Peyer's patch (tissue), 4 donors: ENCODE measurements around the gene PELI3. TPM values are rescaled to one million over a fixed set of nuclear protein-coding genes. Genes with fewer than 3 reads are reported as not detected.
A peak's percentile ranks its signal among the peaks of the same experiment; 100 is the strongest.

Experiments
- DNase-seq, 3 donors: peaks; one replicate each; pipeline ENCODE4 v3.0.0-alpha.2; 2017 to 2019
- H3K27ac ChIP-seq, 4 donors: fragments of 200-600 bp; sonication (generic); one replicate each; pipeline ENCODE4 v1.5.1; 2016 to 2019
- H3K27me3 ChIP-seq, 2 donors: fragments of 200-600 bp; sonication (generic); one replicate each; pipeline ENCODE4 v1.5.1; 2019
- H3K36me3 ChIP-seq, 3 donors: fragments of 200-600 bp; sonication (generic); one replicate each; pipeline ENCODE4 v1.5.1; 2016 to 2019
- H3K4me1 ChIP-seq, 4 donors: fragments of 200-600 bp; sonication (generic); one replicate each; pipeline ENCODE4 v1.5.1; 2016 to 2019
- H3K4me3 ChIP-seq, 4 donors: fragments of 200-600 bp; sonication (generic); 1 replicate in 3 of 4; 2 replicates in 1 of 4; pipeline ENCODE4 v1.5.1; 2016 to 2019; ENCODE audit warnings: mild to moderate bottlenecking in 1 of 4
- H3K9me3 ChIP-seq, 4 donors: fragments of 200-600 bp; sonication (generic); one replicate each; pipeline ENCODE4 v1.5.1; 2016 to 2019; ENCODE audit warnings: mild to moderate bottlenecking in 1 of 4
- CTCF ChIP-seq, 6 experiments: fragments of 450-650 bp in 4 of 6; fragments of 200-600 bp in 2 of 6; sonication (generic) in 1 of 6; IDR thresholded peaks; one replicate each; pipeline ENCODE4 v1.5.1; 2017 to 2019; ENCODE audit warnings: antibody characterized with exemption in 6 of 6, mild to moderate bottlenecking in 3 of 6, moderate library complexity in 1 of 6
- POLR2A ChIP-seq, 2 donors: fragments of 450-650 bp; IDR thresholded peaks; one replicate each; pipeline ENCODE4 v1.5.1; 2017; ENCODE audit warnings: antibody characterized with exemption in 2 of 2, mild to moderate bottlenecking in 2 of 2, moderate library complexity in 2 of 2
- total RNA-seq, 4 donors: library from RNA; depleted of rRNA; stranded (reverse); fragments of >200 nt; gene quantifications; one replicate each; pipeline ENCODE4 v1.1.0, GENCODE V29; 2016

The PELI3 gene
- total RNA-seq, 4 donors from 2014 or later = 5.6 to 11.6 (median 10.0) TPM

- H3K4me3 ChIP-seq = no peak overlapping the region
- H3K36me3 ChIP-seq = peaks cover 0 to 67% (median 0%) of the 10 kb centered on the region in 3 donors
- no peak for DNase-seq
- H3K27ac ChIP-seq = no peak overlapping the region
- H3K9me3 ChIP-seq = no peaks in the 10 kb centered on the region
- TF ChIP-seq CTCF (IDR thresholded peaks at IDR 0.05) (no peak), POLR2A (IDR thresholded peaks at IDR 0.05) (no peak)
- peaks cover 0 to 9% (median 0%) of the 10 kb centered on the region in 4 donors for H3K4me1 ChIP-seq
- H3K27me3 ChIP-seq = no peaks in the 10 kb centered on the region
These were observed 22.9 kb downstream of the PELI3 start for GRCh38 chr11:66489636-66490035.

DNA sequence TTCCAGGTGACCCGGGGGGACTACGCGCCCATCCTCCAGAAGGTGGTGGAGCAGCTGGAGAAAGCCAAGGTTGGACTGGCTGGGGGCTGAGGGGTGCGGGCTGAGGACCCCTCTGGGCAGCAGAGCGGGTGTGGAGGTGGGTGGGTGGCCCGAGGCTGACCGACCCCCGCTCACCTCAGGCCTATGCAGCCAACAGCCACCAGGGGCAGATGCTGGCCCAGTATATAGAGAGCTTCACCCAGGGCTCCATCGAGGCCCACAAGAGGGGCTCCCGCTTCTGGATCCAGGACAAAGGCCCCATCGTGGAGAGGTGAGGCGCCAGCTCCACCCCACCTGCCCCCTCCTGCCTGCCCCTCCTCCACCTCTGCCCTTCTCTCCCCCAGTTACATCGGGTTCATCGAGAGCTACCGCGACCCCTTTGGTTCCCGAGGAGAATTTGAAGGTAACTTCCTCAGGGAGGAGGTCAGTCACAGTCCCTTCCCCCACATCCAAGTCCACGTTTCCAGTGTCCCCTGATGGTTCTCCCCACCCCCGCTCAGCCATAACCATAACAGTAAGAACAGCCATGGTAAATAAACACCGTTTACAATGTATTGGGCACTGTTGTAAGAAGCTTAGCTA is 24.7 kb downstream of the PELI3 start:
- TF ChIP-seq CTCF (IDR thresholded peaks at IDR 0.05) (peak in 3 of 6 experiments; percentile 4 to 17 (median 12)), POLR2A (IDR thresholded peaks at IDR 0.05) (no peak)
- H3K36me3 ChIP-seq = peaks cover 0 to 78% (median 0%) of the 10 kb centered on the region in 3 donors

DNA sequence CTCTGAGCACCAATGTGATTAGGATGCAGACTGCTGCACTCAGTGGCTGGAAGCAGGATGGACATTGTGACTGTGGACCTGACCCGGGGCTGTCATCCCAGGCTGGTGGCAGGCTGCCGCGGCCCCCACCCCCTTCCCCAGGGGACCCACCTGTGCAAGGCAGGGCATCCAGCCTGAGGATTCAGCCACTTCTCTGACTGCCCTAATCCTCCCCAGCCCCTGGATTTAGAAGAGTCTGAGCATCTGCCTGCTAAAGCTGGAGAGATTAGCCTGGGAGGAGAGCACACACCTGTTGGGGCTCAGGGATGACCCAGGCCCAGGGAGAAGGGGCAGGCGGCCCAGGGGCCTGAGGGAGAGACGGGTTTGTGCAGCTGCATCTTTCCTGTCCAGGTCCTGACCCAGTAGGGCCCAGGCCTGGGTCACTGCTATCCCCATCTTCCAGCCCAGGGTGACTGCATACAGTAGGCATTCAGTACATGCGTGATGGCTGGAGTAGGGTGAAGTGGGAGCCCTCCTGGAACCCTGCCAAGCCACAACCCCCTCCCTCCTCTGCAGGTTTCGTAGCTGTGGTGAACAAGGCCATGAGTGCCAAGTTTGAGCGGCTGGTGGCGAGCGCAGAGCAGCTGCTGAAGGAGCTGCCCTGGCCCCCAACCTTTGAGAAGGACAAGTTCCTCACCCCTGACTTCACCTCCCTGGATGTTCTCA is 25.6 kb downstream of the PELI3 start:
- H3K27me3 ChIP-seq = no peaks in the 10 kb centered on the region
- H3K4me1 ChIP-seq = peaks cover 0 to 9% (median 0%) of the 10 kb centered on the region in 4 donors
- peak overlapping the region in 1 of 4 donors; percentile 59 for H3K27ac ChIP-seq
- peaks cover 0 to 77% (median 0%) of the 10 kb centered on the region in 3 donors for H3K36me3 ChIP-seq
- no peak overlapping the region for H3K4me3 ChIP-seq
- no peaks in the 10 kb centered on the region for H3K9me3 ChIP-seq
- DNase-seq = no peak
- TF ChIP-seq CTCF (IDR thresholded peaks at IDR 0.05) (no peak), POLR2A (IDR thresholded peaks at IDR 0.05) (no peak)

More for the DNA sequence above, 24.7 kb downstream of the PELI3 start:
- H3K4me3 ChIP-seq = no peak overlapping the region
- no peak for DNase-seq
- H3K4me1 ChIP-seq = peaks cover 0 to 9% (median 0%) of the 10 kb centered on the region in 4 donors
- H3K27me3 ChIP-seq = no peaks in the 10 kb centered on the region
- H3K27ac ChIP-seq = no peak overlapping the region
- no peaks in the 10 kb centered on the region for H3K9me3 ChIP-seq

DNA sequence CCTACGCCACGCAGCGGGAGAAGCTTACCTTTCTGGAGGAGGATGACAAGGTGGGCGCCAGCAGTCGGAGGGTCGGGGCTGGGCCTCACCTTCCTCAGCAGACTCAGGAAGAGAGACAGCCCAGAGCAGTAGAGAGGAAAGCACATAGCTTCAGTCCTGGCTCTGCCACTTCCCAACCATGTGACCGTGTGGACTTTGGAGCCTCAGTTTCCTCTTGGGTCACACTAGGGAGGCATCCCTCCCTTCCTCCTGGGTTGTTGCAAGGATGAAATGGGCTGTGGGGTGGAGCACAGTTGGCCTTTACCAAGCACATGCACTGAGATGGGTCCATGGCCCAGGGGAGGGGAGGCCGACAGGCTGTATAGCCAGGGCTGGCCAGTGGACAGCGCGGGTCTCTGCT is 26.4 kb downstream of the PELI3 start:
- Histone ChIP-seq H3K27me3 (no peaks in the 10 kb centered on the region), H3K27ac (peak overlapping the region in 1 of 4 donors; percentile 59), H3K36me3 (peaks cover 0 to 73% (median 0%) of the 10 kb centered on the region in 3 donors), H3K4me3 (no peak overlapping the region), H3K4me1 (peaks cover 0 to 9% (median 0%) of the 10 kb centered on the region in 4 donors), H3K9me3 (no peaks in the 10 kb centered on the region)
- peak in 2 of 3 donors; percentile 63 to 73 for DNase-seq
- TF ChIP-seq POLR2A (IDR thresholded peaks at IDR 0.05) (no peak), CTCF (IDR thresholded peaks at IDR 0.05) (no peak)

DNA sequence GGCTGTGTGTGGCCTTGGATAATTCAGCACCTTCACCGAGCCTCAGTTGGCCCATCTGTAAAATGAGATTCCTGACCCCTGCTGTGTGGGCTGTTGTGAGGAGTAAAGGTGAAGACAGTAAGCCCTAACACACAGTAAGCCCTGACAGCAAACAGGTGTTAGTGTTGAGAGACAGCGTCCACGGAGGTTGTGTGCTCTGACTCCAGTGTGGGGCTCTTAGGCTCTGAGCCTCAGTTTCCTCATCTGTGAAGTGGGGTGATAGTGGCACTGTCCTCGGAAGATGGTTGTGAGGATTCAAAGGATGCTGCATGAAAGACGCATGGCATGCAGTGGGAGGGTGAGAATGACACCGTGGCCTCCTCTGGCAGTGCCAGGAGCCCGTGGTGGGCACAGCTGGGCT is 27.8 kb downstream of the PELI3 start:
- no peak overlapping the region for H3K27ac ChIP-seq
- H3K4me3 ChIP-seq = no peak overlapping the region
- no peaks in the 10 kb centered on the region for H3K27me3 ChIP-seq
- no peaks in the 10 kb centered on the region for H3K9me3 ChIP-seq
- peaks cover 0 to 65% (median 0%) of the 10 kb centered on the region in 3 donors for H3K36me3 ChIP-seq
- TF ChIP-seq CTCF (IDR thresholded peaks at IDR 0.05) (no peak), POLR2A (IDR thresholded peaks at IDR 0.05) (no peak)
- DNase-seq = no peak
- peaks cover 0 to 9% (median 0%) of the 10 kb centered on the region in 4 donors for H3K4me1 ChIP-seq
